CD14-positive monocyte (primary cell): ENCODE data around the gene EGFR. TPM values are rescaled to one million over a fixed set of nuclear protein-coding genes. Genes with fewer than 3 reads are reported as not detected.
A peak's percentile ranks its signal among the peaks of the same experiment; 100 is the strongest.

Source experiments
- DNase-seq, 3 donors: peaks; one replicate each; pipeline ENCODE4 v3.0.0-alpha.2; 2011 to 2022
- H2AFZ ChIP-seq: 2 replicates; pipeline ENCODE4 v1.6.0; 2012; ENCODE audit warnings: mild to moderate bottlenecking, low read depth, low read length, inconsistent platforms; ENCODE audit not compliant: insufficient read depth, poor library complexity, severe bottlenecking
- H3K27ac ChIP-seq, 2 donors: 1 replicate in 1 of 2; 2 replicates in 1 of 2; pipeline ENCODE4 v1.5.1; 2012 to 2013; ENCODE audit warnings: low read length in 2 of 2, control low read depth in 1 of 2, inconsistent platforms in 1 of 2, low read depth in 1 of 2, mild to moderate bottlenecking in 1 of 2
- H3K27me3 ChIP-seq, 2 donors: one replicate each; pipeline versions ENCODE4 v1.6.0 to v1.6.1; 2011 to 2013; ENCODE audit warnings: low read length in 2 of 2; ENCODE audit not compliant: control insufficient read depth in 2 of 2, insufficient read depth in 2 of 2
- H3K36me3 ChIP-seq, 2 donors: replicated peaks in 1 of 2; 1 replicate in 1 of 2; 2 replicates in 1 of 2; pipeline versions ENCODE4 v1.5.1 to v1.6.1; 2012 to 2013; ENCODE audit warnings: low read length in 2 of 2, control low read depth in 1 of 2, inconsistent platforms in 1 of 2, mild to moderate bottlenecking in 1 of 2; ENCODE audit not compliant: insufficient read depth in 2 of 2, control insufficient read depth in 1 of 2
- H3K4me1 ChIP-seq, 2 donors: 1 replicate in 1 of 2; 2 replicates in 1 of 2; pipeline versions ENCODE4 v1.5.1 to v1.6.1; 2012 to 2013; ENCODE audit warnings: low read length in 2 of 2, control low read depth in 1 of 2, inconsistent platforms in 1 of 2, mild to moderate bottlenecking in 1 of 2, moderate library complexity in 1 of 2; ENCODE audit not compliant: insufficient read depth in 2 of 2, control insufficient read depth in 1 of 2
- H3K4me2 ChIP-seq: replicated peaks from 2 replicates; pipeline ENCODE3; 2012; ENCODE audit warnings: low read length, moderate library complexity, mild to moderate bottlenecking; ENCODE audit not compliant: poor library complexity, severe bottlenecking; ENCODE audit errors: extremely low read depth
- H3K4me3 ChIP-seq, 3 experiments: fragments of 200-600 bp in 1 of 3; sonication (generic) in 1 of 3; replicated peaks in 1 of 3; 1 replicate in 2 of 3; 2 replicates in 1 of 3; pipeline ENCODE4 v1.5.1; 2011 to 2013; ENCODE audit warnings: low read length in 3 of 3, mild to moderate bottlenecking in 3 of 3, control low read depth in 2 of 3, low read depth in 2 of 3, inconsistent platforms in 1 of 3, moderate library complexity in 1 of 3
- H3K79me2 ChIP-seq: 2 replicates; pipeline ENCODE4 v1.6.0; 2012; ENCODE audit warnings: mild to moderate bottlenecking, control low read depth, inconsistent platforms, low read length, moderate library complexity; ENCODE audit not compliant: insufficient read depth
- H3K9ac ChIP-seq: 2 replicates; pipeline ENCODE4 v1.6.0; 2017; ENCODE audit warnings: low read length, mild to moderate bottlenecking; ENCODE audit not compliant: insufficient read depth, poor library complexity, severe bottlenecking
- H3K9me3 ChIP-seq, 2 donors: replicated peaks in 1 of 2; 1 replicate in 1 of 2; 2 replicates in 1 of 2; pipeline versions ENCODE4 v1.5.1 to v1.6.1; 2012 to 2013; ENCODE audit warnings: low read length in 2 of 2, control low read depth in 1 of 2; ENCODE audit not compliant: control insufficient read depth in 1 of 2, insufficient read depth in 1 of 2
- H4K20me1 ChIP-seq: 2 replicates; pipeline ENCODE4 v1.6.0; 2012; ENCODE audit warnings: mild to moderate bottlenecking, low read length, control low read depth, moderate library complexity; ENCODE audit not compliant: insufficient read depth
- H3K27ac Mint-ChIP-seq, 7 donors: one replicate each; pipeline ENCODE4 v1.8.0; 2020; ENCODE audit warnings: mild to moderate bottlenecking in 7 of 7, mixed read lengths in 7 of 7, moderate library complexity in 6 of 7, inconsistent platforms in 2 of 7
- H3K27me3 Mint-ChIP-seq, 3 donors: one replicate each; pipeline ENCODE4 v1.8.0; 2021 to 2022; ENCODE audit warnings: low read depth in 3 of 3, mild to moderate bottlenecking in 3 of 3, mixed read lengths in 3 of 3, moderate library complexity in 3 of 3, inconsistent platforms in 1 of 3
- H3K36me3 Mint-ChIP-seq, 2 donors: one replicate each; pipeline ENCODE4 v1.8.0; 2020; ENCODE audit warnings: mixed read lengths in 2 of 2, inconsistent platforms in 1 of 2, mild to moderate bottlenecking in 1 of 2
- H3K4me1 Mint-ChIP-seq: one replicate; pipeline ENCODE4 v1.8.0; 2020; ENCODE audit warnings: mild to moderate bottlenecking, mixed read lengths
- H3K4me3 Mint-ChIP-seq, 2 donors: one replicate each; pipeline ENCODE4 v1.8.0; 2020; ENCODE audit warnings: mild to moderate bottlenecking in 2 of 2, mixed read lengths in 2 of 2, moderate library complexity in 1 of 2
- H3K9me3 Mint-ChIP-seq, 7 donors: one replicate each; pipeline ENCODE4 v1.8.0; 2020 to 2022; ENCODE audit warnings: mixed read lengths in 7 of 7, mild to moderate bottlenecking in 6 of 7, moderate library complexity in 6 of 7, inconsistent platforms in 2 of 7
- WGBS: methylation state at CpG from one replicate; pipeline ENCODE4 v1.1.5; 2013; ENCODE audit warnings: missing lambda C conversion rate; ENCODE audit not compliant: insufficient coverage; 5-methylcytosine and 5-hydroxymethylcytosine counted together
- intact Hi-C, 2 donors: fragments of 100-400 bp; cut with micrococcal nuclease; formaldehyde crosslinking; loops; one replicate each; pipeline versions ENCODE4 v1.15.0 to v1.15.1; 2023
- polyA plus RNA-seq, 3 donors: library from polyadenylated mRNA; depleted of rRNA in 1 of 3; unstranded in 2 of 3; stranded (reverse) in 1 of 3; fragments of 300-500 nt in 2 of 3; fragments of >200 nt in 1 of 3; fragmentation: Illumina TruSeq in 2 of 3; gene quantifications; 1 replicate in 2 of 3; 2 replicates in 1 of 3; pipeline ENCODE4 v1.2.3, GENCODE V29; 2012 to 2021
- TF ChIP-seq, protein P1 (sequence below): fragments of 200-600 bp; IDR thresholded peaks from one replicate; pipeline ENCODE4 v1.8.0; 2022; ENCODE audit warnings: antibody characterized with exemption, mild to moderate bottlenecking

The EGFR gene
- polyA plus RNA-seq, 3 donors: not detected

DNA sequence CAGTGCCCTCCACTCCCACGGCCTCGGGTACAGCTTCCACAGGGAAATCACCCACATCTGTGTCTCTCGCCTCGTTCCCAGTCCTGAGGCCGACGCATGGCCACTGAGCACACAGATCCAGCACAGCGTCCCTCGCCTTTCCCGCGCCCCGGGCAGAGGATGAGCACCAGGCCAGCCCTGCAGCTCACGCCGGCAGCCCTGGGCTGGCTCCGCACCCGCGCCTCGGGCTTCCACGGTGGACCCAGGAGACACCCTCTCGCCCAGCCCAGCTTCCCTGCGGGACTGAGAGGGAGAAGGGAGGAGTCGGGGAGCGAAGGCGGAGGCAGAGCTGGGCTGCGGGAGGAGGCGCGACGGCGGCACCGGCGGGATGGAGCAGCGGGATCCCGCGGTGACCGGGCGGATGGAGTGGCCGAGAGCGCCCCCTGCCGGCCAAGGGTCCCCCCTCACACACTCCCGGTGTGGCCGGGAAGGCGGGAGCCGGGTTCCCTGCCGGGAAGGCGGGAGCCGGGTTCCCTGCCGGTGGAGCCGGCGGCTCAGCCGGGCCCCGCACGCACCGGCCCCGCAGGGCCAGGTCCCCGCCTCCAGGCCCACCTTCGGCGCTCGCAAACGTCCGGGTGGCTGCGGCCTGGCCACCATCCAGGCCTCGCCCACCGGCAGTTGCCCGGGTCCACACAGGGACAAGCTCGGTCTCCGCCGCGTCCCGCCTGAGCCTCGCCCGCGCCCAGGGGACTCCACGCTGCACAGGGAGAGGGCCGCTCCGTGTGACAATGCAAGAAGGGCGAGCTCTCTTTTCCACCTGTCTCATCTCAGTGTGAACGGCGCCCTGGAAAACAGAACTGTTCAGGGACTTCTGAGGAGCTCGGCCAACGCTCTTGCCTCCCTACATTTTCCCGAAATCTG lies 236.0 kb downstream of the EGFR start:
- Mint-ChIP-seq H3K9me3 (peaks cover 0 to 7% (median 4%) of the 10 kb centered on the region in 7 donors), H3K27ac (no peak overlapping the region), H3K4me3 (peak overlapping the region; percentile 78 to 86), H3K27me3 (peaks cover 35 to 61% (median 39%) of the 10 kb centered on the region in 3 donors), H3K4me1 (peaks cover 9% of the 10 kb centered on the region), H3K36me3 (peaks cover 0 to 3% of the 10 kb centered on the region in 2 donors)
- Histone ChIP-seq H3K27me3 (peaks cover 23 to 44% of the 10 kb centered on the region in 2 donors), H2AFZ (peak overlapping the region; percentile 59), H3K79me2 (no peaks in the 10 kb centered on the region), H3K9ac (no peak overlapping the region), H3K36me3 (no peaks in the 10 kb centered on the region), H3K27ac (no peak overlapping the region), H3K4me2 (peak overlapping the region; percentile 68), H3K9me3 (peaks cover 0 to 12% of the 10 kb centered on the region in 2 donors), H3K4me3 (peak overlapping the region in 1 of 3 experiments; percentile 62), H3K4me1 (peaks cover 0 to 15% of the 10 kb centered on the region in 2 donors), H4K20me1 (no peaks in the 10 kb centered on the region)
- TF ChIP-seq, protein P1, sequence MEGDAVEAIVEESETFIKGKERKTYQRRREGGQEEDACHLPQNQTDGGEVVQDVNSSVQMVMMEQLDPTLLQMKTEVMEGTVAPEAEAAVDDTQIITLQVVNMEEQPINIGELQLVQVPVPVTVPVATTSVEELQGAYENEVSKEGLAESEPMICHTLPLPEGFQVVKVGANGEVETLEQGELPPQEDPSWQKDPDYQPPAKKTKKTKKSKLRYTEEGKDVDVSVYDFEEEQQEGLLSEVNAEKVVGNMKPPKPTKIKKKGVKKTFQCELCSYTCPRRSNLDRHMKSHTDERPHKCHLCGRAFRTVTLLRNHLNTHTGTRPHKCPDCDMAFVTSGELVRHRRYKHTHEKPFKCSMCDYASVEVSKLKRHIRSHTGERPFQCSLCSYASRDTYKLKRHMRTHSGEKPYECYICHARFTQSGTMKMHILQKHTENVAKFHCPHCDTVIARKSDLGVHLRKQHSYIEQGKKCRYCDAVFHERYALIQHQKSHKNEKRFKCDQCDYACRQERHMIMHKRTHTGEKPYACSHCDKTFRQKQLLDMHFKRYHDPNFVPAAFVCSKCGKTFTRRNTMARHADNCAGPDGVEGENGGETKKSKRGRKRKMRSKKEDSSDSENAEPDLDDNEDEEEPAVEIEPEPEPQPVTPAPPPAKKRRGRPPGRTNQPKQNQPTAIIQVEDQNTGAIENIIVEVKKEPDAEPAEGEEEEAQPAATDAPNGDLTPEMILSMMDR: peak; percentile 68
- intact Hi-C loops: loop anchor here (5.0 to 10.0 kb wide), 2 partner anchors 473 to 480 kb away; no protein-coding TSS in a partner anchor
- 1% methylated on average over 80 of the region's 80 CpGs for WGBS
- DNase-seq: peak in 2 of 3 donors; percentile 5 to 9

DNA sequence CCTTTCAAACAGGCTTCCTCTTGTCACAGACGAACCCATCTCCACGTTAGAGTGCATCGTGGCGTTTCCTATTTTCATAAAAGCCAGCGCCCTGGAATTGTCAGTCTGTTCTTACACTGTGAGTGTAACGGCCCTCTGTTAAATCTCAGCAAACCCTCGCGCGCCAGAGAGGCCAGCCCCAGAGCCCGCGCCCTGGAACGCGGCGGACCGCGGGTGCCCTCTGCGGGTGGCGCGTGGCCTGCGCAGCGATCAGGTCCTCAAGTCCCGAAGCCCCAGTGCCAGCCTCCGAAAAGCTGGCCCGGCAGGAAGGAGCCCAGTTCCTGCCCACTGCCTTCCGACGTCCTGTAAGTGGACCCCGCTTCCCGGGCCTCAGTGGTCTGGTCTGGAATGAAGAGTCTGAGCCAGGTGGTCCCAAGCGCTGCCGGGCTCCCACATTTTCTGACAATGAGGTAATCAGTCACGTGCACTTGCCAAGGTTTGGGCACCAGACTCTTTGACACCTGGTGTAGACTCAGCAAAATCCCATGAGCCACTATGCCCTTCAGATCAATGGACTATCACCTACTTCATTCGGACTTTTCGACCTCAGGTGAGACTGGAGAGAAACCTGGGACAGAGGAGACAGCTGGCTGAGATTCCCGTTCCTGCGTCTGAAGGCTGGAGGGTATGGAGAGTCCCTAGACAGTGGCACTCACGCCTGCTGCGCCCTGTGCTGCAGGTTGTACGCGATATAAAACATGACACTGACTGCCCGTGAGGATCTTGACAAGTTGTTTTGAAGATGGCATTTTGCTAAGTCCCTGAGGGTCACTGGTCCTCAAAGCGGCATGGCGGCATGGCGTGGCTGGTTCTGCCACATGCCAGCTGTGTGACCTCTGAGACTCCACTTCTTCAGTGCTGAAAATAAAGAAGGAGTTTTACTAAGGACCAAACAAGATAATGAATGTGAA lies 237.0 kb downstream of the EGFR start:
- Histone ChIP-seq H3K4me2 (peak overlapping the region; percentile 68), H3K79me2 (no peaks in the 10 kb centered on the region), H3K9ac (no peak overlapping the region), H3K9me3 (peaks cover 0 to 12% of the 10 kb centered on the region in 2 donors), H3K4me1 (peaks cover 0 to 15% of the 10 kb centered on the region in 2 donors), H2AFZ (peak overlapping the region; percentile 59), H3K4me3 (peak overlapping the region in 1 of 3 experiments; percentile 62), H4K20me1 (no peaks in the 10 kb centered on the region), H3K27me3 (peaks cover 23 to 44% of the 10 kb centered on the region in 2 donors), H3K36me3 (no peaks in the 10 kb centered on the region), H3K27ac (no peak overlapping the region)
- peaks cover 0 to 3% of the 10 kb centered on the region in 2 donors for H3K36me3 Mint-ChIP-seq
- peak overlapping the region; percentile 78 to 86 for H3K4me3 Mint-ChIP-seq
- WGBS: 24% methylated on average over 43 of the region's 43 CpGs
- TF ChIP-seq, protein P1: peak; percentile 49
- no peak overlapping the region for H3K27ac Mint-ChIP-seq
- peaks cover 9% of the 10 kb centered on the region for H3K4me1 Mint-ChIP-seq
- intact Hi-C loops: loop anchor here (5.0 to 10.0 kb wide), 2 partner anchors 473 to 481 kb away; no protein-coding TSS in a partner anchor
- H3K9me3 Mint-ChIP-seq: peaks cover 0 to 7% (median 4%) of the 10 kb centered on the region in 7 donors
- H3K27me3 Mint-ChIP-seq: peaks cover 35 to 55% (median 39%) of the 10 kb centered on the region in 3 donors
- DNase-seq: peak in 2 of 3 donors; percentile 3 to 22
